22Rv1 (cell line): ENCODE data around the gene EEIG1.

Source experiments
- ZFX ChIP-seq: fragments of 450-650 bp; IDR thresholded peaks from 2 replicates; pipeline ENCODE4 v1.6.1; 2017; ENCODE audit warnings: antibody characterized with exemption, borderline replicate concordance
- TF ChIP-seq, protein P1 (sequence below): fragments of 450-650 bp; IDR thresholded peaks from 2 replicates; pipeline ENCODE4 v1.5.1; 2017; ENCODE audit warnings: mild to moderate bottlenecking

DNA sequence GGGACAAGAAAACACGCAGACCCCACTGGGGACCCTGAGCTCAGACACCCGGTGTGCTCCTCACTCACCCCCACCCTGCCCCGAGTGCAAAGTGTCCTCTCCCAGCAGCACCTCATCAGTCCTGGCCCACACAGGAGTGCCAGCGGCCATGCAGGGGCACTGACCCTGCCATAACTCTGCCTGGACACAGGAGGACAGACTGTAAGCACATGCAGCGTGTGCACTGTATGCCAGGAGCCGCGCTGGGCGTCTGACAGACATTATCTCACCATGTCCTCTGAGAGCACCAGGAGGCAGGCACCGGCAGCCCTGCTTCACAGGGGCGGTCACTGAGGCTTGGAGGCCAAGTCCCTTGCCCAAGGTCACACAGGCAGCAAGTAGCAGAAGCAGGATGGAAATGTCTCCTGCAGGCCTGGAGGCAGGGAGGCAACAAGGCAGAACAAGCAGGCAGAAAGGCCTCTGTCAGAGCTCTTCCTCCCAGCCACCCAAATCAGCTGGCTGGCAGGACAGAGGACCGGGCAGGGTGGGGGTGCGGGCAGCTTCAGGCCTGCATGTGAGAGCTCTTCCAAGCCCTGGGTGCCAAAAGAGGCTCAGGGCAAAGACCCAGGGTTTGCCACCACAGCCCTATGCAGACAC, 8.4 kb downstream of the EEIG1 start:
- TF ChIP-seq, protein P1, sequence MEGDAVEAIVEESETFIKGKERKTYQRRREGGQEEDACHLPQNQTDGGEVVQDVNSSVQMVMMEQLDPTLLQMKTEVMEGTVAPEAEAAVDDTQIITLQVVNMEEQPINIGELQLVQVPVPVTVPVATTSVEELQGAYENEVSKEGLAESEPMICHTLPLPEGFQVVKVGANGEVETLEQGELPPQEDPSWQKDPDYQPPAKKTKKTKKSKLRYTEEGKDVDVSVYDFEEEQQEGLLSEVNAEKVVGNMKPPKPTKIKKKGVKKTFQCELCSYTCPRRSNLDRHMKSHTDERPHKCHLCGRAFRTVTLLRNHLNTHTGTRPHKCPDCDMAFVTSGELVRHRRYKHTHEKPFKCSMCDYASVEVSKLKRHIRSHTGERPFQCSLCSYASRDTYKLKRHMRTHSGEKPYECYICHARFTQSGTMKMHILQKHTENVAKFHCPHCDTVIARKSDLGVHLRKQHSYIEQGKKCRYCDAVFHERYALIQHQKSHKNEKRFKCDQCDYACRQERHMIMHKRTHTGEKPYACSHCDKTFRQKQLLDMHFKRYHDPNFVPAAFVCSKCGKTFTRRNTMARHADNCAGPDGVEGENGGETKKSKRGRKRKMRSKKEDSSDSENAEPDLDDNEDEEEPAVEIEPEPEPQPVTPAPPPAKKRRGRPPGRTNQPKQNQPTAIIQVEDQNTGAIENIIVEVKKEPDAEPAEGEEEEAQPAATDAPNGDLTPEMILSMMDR, result no peak
- TF ChIP-seq ZFX, result no peak
